Measurements from ENCODE around the gene UCHL3. TPM values are rescaled to one million over a fixed set of nuclear protein-coding genes. Genes with fewer than 3 reads are reported as not detected.

UCHL3 gene
- polyA plus RNA-seq, 3 donors: 22.4 to 66.8 (median 51.8) TPM

DNA sequence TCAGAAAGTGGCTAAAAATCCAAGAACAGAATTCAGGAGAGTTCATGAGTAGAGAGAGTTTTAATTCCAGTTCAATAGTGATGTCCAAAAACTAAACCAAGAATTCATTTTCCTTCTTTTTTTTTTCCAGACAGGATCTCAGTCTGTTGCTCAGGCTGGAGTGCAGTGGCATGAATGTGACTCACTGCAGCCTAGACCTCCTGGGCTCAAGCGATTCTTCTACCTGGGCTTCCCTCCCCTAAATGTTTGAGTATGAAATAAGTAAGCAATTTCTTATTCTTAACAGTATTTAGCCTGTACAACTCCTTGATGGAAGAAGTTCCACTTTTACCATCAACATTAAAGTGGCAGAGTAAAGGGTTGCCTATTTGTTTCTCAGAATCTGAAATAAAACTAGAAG is 15.7 kb upstream of the UCHL3 start:
- Mint-ChIP-seq H3K4me3 (no peak overlapping the region), H3K36me3 (peaks cover 31 to 46% of the 10 kb centered on the region in 2 donors), H3K4me1 (peaks cover 31% of the 10 kb centered on the region), H3K27ac (no peak overlapping the region), H3K27me3 (ENCODE audit: low read depth in 3 of 3) (peaks cover 0 to 1% (median 0%) of the 10 kb centered on the region in 3 donors), H3K9me3 (no peaks in the 10 kb centered on the region)
- Histone ChIP-seq H3K27me3 (ENCODE audit: control insufficient read depth in 2 of 2, insufficient read depth in 2 of 2, low read length in 2 of 2) (no peaks in the 10 kb centered on the region), H3K36me3 (replicated peaks in 1 of 2; ENCODE audit: control insufficient read depth in 1 of 2, insufficient read depth in 2 of 2, low read length in 2 of 2) (peaks cover 5 to 36% of the 10 kb centered on the region in 2 donors), H3K4me1 (ENCODE audit: control insufficient read depth in 1 of 2, insufficient read depth in 2 of 2, low read length in 2 of 2) (peaks cover 13 to 20% of the 10 kb centered on the region in 2 donors), H3K4me3 (replicated peaks in 1 of 3; ENCODE audit: low read depth in 2 of 3, low read length in 3 of 3) (no peak overlapping the region), H3K9me3 (replicated peaks in 1 of 2; ENCODE audit: control insufficient read depth in 1 of 2, insufficient read depth in 1 of 2, low read length in 2 of 2) (no peaks in the 10 kb centered on the region), H3K4me2 (replicated peaks; ENCODE audit: extremely low read depth, low read length, poor library complexity, severe bottlenecking) (no peak overlapping the region), H3K9ac (ENCODE audit: insufficient read depth, low read length, poor library complexity, severe bottlenecking) (no peak overlapping the region), H3K27ac (ENCODE audit: low read depth in 1 of 2, low read length in 2 of 2) (no peak overlapping the region), H4K20me1 (ENCODE audit: insufficient read depth, low read length) (peaks cover 4% of the 10 kb centered on the region), H2AFZ (ENCODE audit: insufficient read depth, low read depth, low read length, poor library complexity, severe bottlenecking) (no peak overlapping the region), H3K79me2 (ENCODE audit: insufficient read depth, low read length) (peaks cover 29% of the 10 kb centered on the region)
- no CpG with 5 or more reads among the region's 1 CpG for WGBS (ENCODE audit: insufficient coverage)
- intact Hi-C loops (cut with micrococcal nuclease): no loop called here
- TF ChIP-seq, protein P1, sequence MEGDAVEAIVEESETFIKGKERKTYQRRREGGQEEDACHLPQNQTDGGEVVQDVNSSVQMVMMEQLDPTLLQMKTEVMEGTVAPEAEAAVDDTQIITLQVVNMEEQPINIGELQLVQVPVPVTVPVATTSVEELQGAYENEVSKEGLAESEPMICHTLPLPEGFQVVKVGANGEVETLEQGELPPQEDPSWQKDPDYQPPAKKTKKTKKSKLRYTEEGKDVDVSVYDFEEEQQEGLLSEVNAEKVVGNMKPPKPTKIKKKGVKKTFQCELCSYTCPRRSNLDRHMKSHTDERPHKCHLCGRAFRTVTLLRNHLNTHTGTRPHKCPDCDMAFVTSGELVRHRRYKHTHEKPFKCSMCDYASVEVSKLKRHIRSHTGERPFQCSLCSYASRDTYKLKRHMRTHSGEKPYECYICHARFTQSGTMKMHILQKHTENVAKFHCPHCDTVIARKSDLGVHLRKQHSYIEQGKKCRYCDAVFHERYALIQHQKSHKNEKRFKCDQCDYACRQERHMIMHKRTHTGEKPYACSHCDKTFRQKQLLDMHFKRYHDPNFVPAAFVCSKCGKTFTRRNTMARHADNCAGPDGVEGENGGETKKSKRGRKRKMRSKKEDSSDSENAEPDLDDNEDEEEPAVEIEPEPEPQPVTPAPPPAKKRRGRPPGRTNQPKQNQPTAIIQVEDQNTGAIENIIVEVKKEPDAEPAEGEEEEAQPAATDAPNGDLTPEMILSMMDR (IDR thresholded peaks at IDR 0.05): no peak
- DNase-seq: no peak

DNA sequence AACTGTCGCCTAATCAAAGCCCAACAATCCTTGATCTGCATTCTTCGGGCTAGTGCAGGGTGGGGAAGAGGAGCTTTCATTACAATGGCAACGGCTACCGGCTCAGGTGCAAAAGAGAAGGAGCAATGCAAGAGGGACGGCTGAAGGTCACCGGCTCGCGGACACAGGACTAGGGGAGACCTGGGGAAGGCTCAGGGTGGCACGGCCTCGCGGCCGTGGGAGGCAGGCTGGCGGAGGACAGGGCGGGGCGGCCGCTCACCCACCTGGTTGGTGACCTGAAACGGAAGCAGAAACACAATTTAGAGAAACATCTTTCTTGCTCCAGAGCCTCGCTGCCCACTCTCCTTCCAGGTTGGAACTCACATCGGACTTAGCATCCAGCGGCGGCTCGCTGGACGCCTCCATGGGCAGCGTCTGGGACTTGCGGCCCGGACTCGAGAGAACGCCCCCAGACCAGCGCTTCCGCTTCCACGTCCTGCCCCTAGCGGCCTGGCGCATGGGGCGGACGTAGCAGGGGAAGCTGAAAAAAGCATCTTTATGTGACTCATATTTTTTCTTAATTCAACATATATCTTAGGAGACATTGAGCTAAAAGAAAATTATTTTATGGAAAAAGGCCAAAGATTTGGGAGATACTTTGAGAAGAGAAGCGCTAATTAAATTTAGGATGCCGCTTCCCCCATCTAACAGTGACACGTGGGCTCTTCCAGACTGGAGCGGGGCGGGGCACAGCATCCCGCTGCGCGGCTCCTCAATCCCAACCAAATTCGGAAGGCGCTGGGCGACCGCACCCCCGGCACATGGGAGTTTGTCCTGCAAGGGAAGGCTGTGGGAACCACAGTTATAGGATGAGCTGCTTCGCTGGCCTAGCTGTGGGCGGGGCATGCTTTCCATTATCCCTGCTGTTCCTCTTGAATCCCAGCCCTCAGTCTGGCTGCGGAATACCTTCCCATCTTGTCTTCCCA is 11.9 kb upstream of the UCHL3 start, which contains the start of gene COMMD6:
TSS of gene COMMD6 (minus strand) at position 441 of the 965 bp plus-strand sequence. CDS start at position 405, 36 bp downstream.
- TF ChIP-seq, protein P1 (IDR thresholded peaks at IDR 0.05): peak; percentile 46
- H3K4me1 Mint-ChIP-seq: peaks cover 37% of the 10 kb centered on the region
- H3K27me3 Mint-ChIP-seq (ENCODE audit: low read depth in 3 of 3): peaks cover 0 to 1% (median 0%) of the 10 kb centered on the region in 3 donors
- Histone ChIP-seq H4K20me1 (ENCODE audit: insufficient read depth, low read length) (peaks cover 4% of the 10 kb centered on the region), H3K79me2 (ENCODE audit: insufficient read depth, low read length) (peaks cover 29% of the 10 kb centered on the region), H3K36me3 (replicated peaks in 1 of 2; ENCODE audit: control insufficient read depth in 1 of 2, insufficient read depth in 2 of 2, low read length in 2 of 2) (peaks cover 5 to 18% of the 10 kb centered on the region in 2 donors), H3K9me3 (replicated peaks in 1 of 2; ENCODE audit: control insufficient read depth in 1 of 2, insufficient read depth in 1 of 2, low read length in 2 of 2) (no peaks in the 10 kb centered on the region), H3K27ac (ENCODE audit: low read depth in 1 of 2, low read length in 2 of 2) (peak within 1 kb of the TSS; percentile 25 to 87), H3K4me3 (replicated peaks in 1 of 3; ENCODE audit: low read depth in 2 of 3, low read length in 3 of 3) (peak within 1 kb of the TSS; percentile 64 to 98 (median 81)), H3K4me2 (replicated peaks; ENCODE audit: extremely low read depth, low read length, poor library complexity, severe bottlenecking) (peak within 1 kb of the TSS; percentile 97), H3K9ac (ENCODE audit: insufficient read depth, low read length, poor library complexity, severe bottlenecking) (peak within 1 kb of the TSS; percentile 76), H2AFZ (ENCODE audit: insufficient read depth, low read depth, low read length, poor library complexity, severe bottlenecking) (peak within 1 kb of the TSS; percentile 98), H3K4me1 (ENCODE audit: control insufficient read depth in 1 of 2, insufficient read depth in 2 of 2, low read length in 2 of 2) (peaks cover 22 to 34% of the 10 kb centered on the region in 2 donors), H3K27me3 (ENCODE audit: control insufficient read depth in 2 of 2, insufficient read depth in 2 of 2, low read length in 2 of 2) (no peaks in the 10 kb centered on the region)
- H3K9me3 Mint-ChIP-seq: no peaks in the 10 kb centered on the region
- H3K27ac Mint-ChIP-seq: peak within 1 kb of the TSS; percentile 84 to 95 (median 93)
- 0% methylated on average over 38 of the region's 51 CpGs for WGBS (ENCODE audit: insufficient coverage)
- H3K36me3 Mint-ChIP-seq: peaks cover 20 to 22% of the 10 kb centered on the region in 2 donors
- DNase-seq: peak; percentile 69 to 72 (median 71)
- intact Hi-C loops (cut with micrococcal nuclease): loop anchor here in 1 of 2 donors (2.0 to 5.0 kb wide), 2 partner anchors 13 to 55 kb away; partner anchors contain the start of gene TBC1D4
- H3K4me3 Mint-ChIP-seq: peak within 1 kb of the TSS; percentile 95 to 97

Measured in CD14-positive monocyte (primary cell).